NCI-H1436 treated with DMSO at 0.1 percent for 48 hours (cell line): ENCODE results near the gene NFKBIB.
"Not testable (repeated sequence)": the region's sequence is repeated elsewhere in the genome, so short reads cannot be mapped to it uniquely, and the experiment has no call there.

Experiments used
- DNase-seq: peaks from one replicate; lab custom pipeline; 2025; lab: John Stamatoyannopoulos, UW

NFKBIB gene

GRCh38 chr19:38875656-38876395 lies 23.9 kb upstream of the NFKBIB start:
- DNase-seq: no peak

- DNase-seq: peak; percentile 27
Observed at GRCh38 chr19:38877781-38878574, 21.8 kb upstream of the NFKBIB start, which contains the start of gene RINL. Gene RINL, minus strand, starts transcription at chr19:38878275. Its CDS starts 1,533 bp downstream, at chr19:38876742.

- DNase-seq: no peak
Observed at GRCh38 chr19:38878575-38879399, 21.0 kb upstream of the NFKBIB start.

- no peak for DNase-seq
Observed at GRCh38 chr19:38879400-38879751, 20.4 kb upstream of the NFKBIB start.

- no peak for DNase-seq
Observed at GRCh38 chr19:38880076-38880881, 19.5 kb upstream of the NFKBIB start.

GRCh38 chr19:38880882-38881609 lies 18.7 kb upstream of the NFKBIB start:
- DNase-seq: no peak

GRCh38 chr19:38883286-38883685 lies 16.5 kb upstream of the NFKBIB start:
- DNase-seq: no peak

- DNase-seq: not testable (repeated sequence)
Observed at GRCh38 chr19:38884691-38885090, 15.1 kb upstream of the NFKBIB start.

GRCh38 chr19:38888876-38889275 lies 10.9 kb upstream of the NFKBIB start:
- DNase-seq: no peak

- DNase-seq: no peak
Observed at GRCh38 chr19:38889803-38890202, 10.0 kb upstream of the NFKBIB start.

GRCh38 chr19:38890686-38891085 lies 9.1 kb upstream of the NFKBIB start:
- no peak for DNase-seq

GRCh38 chr19:38891771-38892170 lies 8.0 kb upstream of the NFKBIB start:
- DNase-seq: no peak

- no peak for DNase-seq
Observed at GRCh38 chr19:38892841-38893240, 6.9 kb upstream of the NFKBIB start.

GRCh38 chr19:38893341-38893771 lies 6.4 kb upstream of the NFKBIB start:
- no peak for DNase-seq

- no peak for DNase-seq
Observed at GRCh38 chr19:38894968-38895367, 4.8 kb upstream of the NFKBIB start.

- no peak for DNase-seq
Observed at GRCh38 chr19:38898788-38899446, 852 bp upstream of the NFKBIB start.

- DNase-seq: no peak
Observed at GRCh38 chr19:38900202-38900629, 447 bp downstream of the NFKBIB start.

GRCh38 chr19:38900743-38901190 lies 998 bp downstream of the NFKBIB start:
- DNase-seq: no peak

GRCh38 chr19:38901683-38902082 lies 1.9 kb downstream of the NFKBIB start:
- no peak for DNase-seq
